PC-9 (cell line): Measurements from ENCODE around the gene PDE4D. TPM values are rescaled to one million over a fixed set of nuclear protein-coding genes. Genes with fewer than 3 reads are reported as not detected.

ENCODE experiments used
- BruUV-seq: library from RNA; stranded (reverse); fragments of 400-500 nt; replicated peaks from 2 replicates; lab custom pipeline; 2021; lab: Mats Ljungman, UMichigan
- CTCF ChIA-PET: fragments of 300-600 bp; sonication (Branson Sonifier 250); formaldehyde crosslinking; loops from one replicate; lab custom pipeline; 2022; ENCODE audit warnings: antibody characterized with exemption; lab: Charles Lee
- POLR2A ChIA-PET: fragments of 300-600 bp; sonication (Branson Sonifier 250); formaldehyde crosslinking; loops from one replicate; lab custom pipeline; 2022; ENCODE audit warnings: antibody characterized with exemption; ENCODE audit not compliant: unreplicated experiment; lab: Charles Lee
- DNase-seq, 2 experiments: peaks; one replicate each; pipeline versions ENCODE4 v3.0.0 to v3.0.0-alpha.2; 2015 to 2022; ENCODE audit warnings: mixed read lengths in 1 of 2
- H2AFZ ChIP-seq: fragments of 200-600 bp; sonication (generic); 2 replicates; pipeline ENCODE4 v1.8.1; 2017; ENCODE audit warnings: antibody characterized with exemption
- H3F3A ChIP-seq: fragments of 200-600 bp; sonication (generic); 2 replicates; pipeline ENCODE4 v1.8.1; 2017; ENCODE audit warnings: antibody characterized with exemption, mild to moderate bottlenecking, low read depth; ENCODE audit not compliant: insufficient read depth
- H3K27ac ChIP-seq: fragments of 200-600 bp; sonication (generic); 2 replicates; pipeline ENCODE4 v1.6.1; 2016; ENCODE audit warnings: mixed run types
- H3K27me3 ChIP-seq: fragments of 200-600 bp; sonication (generic); 2 replicates; pipeline ENCODE4 v1.6.1; 2016; ENCODE audit warnings: low read depth, mixed run types; ENCODE audit not compliant: insufficient read depth
- H3K36me3 ChIP-seq: fragments of 200-600 bp; sonication (generic); 2 replicates; pipeline ENCODE4 v1.6.1; 2016; ENCODE audit warnings: low read depth, mixed run types
- H3K4me1 ChIP-seq: fragments of 200-600 bp; sonication (generic); replicated peaks from 2 replicates; pipeline ENCODE4 v1.6.1; 2016; ENCODE audit warnings: mixed run types; ENCODE audit not compliant: insufficient read depth
- H3K4me2 ChIP-seq: fragments of 200-600 bp; sonication (generic); 2 replicates; pipeline ENCODE4 v1.6.1; 2017; ENCODE audit warnings: mixed run types
- H3K4me3 ChIP-seq: fragments of 200-600 bp; sonication (generic); 2 replicates; pipeline ENCODE4 v1.6.1; 2016; ENCODE audit warnings: mixed run types
- H3K79me2 ChIP-seq: fragments of 200-600 bp; sonication (generic); 2 replicates; pipeline ENCODE4 v1.6.1; 2017; ENCODE audit warnings: low read depth, mixed run types
- H3K9me2 ChIP-seq: fragments of 200-600 bp; sonication (generic); 2 replicates; pipeline ENCODE4 v1.8.1; 2017; ENCODE audit warnings: mild to moderate bottlenecking; ENCODE audit not compliant: insufficient read depth
- H3K9me3 ChIP-seq: fragments of 200-600 bp; sonication (generic); 2 replicates; pipeline ENCODE4 v1.8.1; 2016; ENCODE audit warnings: low read depth; ENCODE audit not compliant: insufficient read depth
- H4K20me1 ChIP-seq: fragments of 200-600 bp; sonication (generic); 2 replicates; pipeline ENCODE4 v1.8.1; 2017; ENCODE audit not compliant: insufficient read depth
- EZH2 ChIP-seq: fragments of 200-600 bp; sonication (generic); IDR thresholded peaks from 2 replicates; pipeline ENCODE4 v1.8.0; 2017; ENCODE audit warnings: antibody characterized with exemption, low read depth
- intact Hi-C: fragments of 100-400 bp; cut with micrococcal nuclease; formaldehyde crosslinking; loops from one replicate; pipeline ENCODE4 v1.10.0; 2022; ENCODE audit not compliant: unreplicated experiment
- total RNA-seq: library from RNA; stranded (reverse); gene quantifications from 2 replicates; pipeline ENCODE4 v1.2.3, GENCODE V29; 2021
- TF ChIP-seq, protein P1 (sequence below): fragments of 200-600 bp; sonication (generic); conservative IDR thresholded peaks from 2 replicates; pipeline ENCODE4 v1.6.1; 2017; ENCODE audit warnings: mixed run types, antibody characterized with exemption, mild to moderate bottlenecking, moderate library complexity

Gene PDE4D
- total RNA-seq, 1 experiment from 2014 or later, result 9.8 TPM

DNA sequence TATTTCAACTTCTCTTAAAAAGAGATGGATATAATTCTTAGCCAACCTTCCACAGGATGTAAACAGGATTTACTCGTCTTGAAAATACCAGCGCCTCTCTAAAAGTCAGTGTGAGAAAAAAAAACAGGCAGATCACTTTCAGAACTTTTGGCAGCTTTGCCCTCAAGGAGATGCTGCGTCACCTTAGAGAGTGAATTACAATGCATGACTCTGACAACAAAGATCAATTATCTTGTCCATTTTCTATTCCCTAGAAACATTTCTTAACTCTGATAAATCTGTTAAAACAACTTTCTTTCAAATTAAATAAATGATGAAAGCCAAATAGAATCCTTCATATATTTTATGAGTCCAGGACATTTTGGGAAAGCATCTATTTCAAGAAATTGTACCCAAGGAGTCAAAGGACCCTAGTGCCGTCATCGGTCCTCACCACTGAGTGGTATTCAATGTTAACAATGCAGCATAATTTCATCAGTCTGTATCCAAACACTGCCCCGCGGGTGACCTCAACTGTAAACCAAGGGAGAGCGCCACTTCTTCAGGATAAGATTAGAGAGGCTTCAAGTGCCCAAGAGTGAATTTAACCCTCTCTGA lies 536.0 kb downstream of the PDE4D start:
- Histone ChIP-seq H3K27me3 (no peaks in the 10 kb centered on the region), H3K27ac (no peak overlapping the region), H3K4me1 (no peaks in the 10 kb centered on the region), H2AFZ (no peak overlapping the region), H4K20me1 (no peaks in the 10 kb centered on the region), H3K79me2 (no peaks in the 10 kb centered on the region), H3K9me3 (no peaks in the 10 kb centered on the region), H3K4me3 (no peak overlapping the region), H3K4me2 (no peak overlapping the region), H3K36me3 (no peaks in the 10 kb centered on the region), H3K9me2 (no peaks in the 10 kb centered on the region), H3F3A (no peaks in the 10 kb centered on the region)
- no TSS peak for BruUV-seq
- intact Hi-C loops, result no loop called here
- ChIA-PET POLR2A (no interaction called here), CTCF (no interaction called here)
- DNase-seq, result no peak
- TF ChIP-seq, protein P1, sequence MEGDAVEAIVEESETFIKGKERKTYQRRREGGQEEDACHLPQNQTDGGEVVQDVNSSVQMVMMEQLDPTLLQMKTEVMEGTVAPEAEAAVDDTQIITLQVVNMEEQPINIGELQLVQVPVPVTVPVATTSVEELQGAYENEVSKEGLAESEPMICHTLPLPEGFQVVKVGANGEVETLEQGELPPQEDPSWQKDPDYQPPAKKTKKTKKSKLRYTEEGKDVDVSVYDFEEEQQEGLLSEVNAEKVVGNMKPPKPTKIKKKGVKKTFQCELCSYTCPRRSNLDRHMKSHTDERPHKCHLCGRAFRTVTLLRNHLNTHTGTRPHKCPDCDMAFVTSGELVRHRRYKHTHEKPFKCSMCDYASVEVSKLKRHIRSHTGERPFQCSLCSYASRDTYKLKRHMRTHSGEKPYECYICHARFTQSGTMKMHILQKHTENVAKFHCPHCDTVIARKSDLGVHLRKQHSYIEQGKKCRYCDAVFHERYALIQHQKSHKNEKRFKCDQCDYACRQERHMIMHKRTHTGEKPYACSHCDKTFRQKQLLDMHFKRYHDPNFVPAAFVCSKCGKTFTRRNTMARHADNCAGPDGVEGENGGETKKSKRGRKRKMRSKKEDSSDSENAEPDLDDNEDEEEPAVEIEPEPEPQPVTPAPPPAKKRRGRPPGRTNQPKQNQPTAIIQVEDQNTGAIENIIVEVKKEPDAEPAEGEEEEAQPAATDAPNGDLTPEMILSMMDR, result no peak
- no peak for TF ChIP-seq EZH2

DNA sequence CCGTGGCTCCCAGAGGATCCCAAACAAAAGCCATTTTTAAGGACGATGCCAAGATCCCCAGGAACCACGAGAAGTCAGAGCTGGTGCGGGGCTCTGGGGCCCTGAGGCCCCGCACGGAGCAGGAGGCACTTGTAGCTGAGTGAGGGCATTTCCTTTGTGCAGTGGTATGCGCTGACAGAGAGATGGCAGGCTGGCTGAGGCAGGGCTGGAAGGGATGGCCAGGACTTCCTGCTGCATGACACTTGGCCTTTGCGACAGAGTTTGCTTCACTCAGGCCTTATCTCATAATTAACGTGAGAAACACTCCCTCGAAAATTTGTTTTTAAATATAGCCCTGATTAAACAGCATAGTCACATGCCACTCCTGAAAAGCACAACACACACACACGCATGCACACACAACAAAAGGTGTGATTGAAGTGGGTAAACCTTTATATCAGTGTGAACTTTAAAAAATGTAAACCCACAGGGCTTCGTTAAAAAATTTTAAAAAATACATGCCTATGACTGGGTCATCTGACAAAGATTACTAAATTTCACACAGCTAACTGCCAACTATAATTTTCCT lies 536.6 kb downstream of the PDE4D start:
- Histone ChIP-seq H3K79me2 (no peaks in the 10 kb centered on the region), H3K36me3 (no peaks in the 10 kb centered on the region), H3K4me3 (no peak overlapping the region), H2AFZ (no peak overlapping the region), H3K9me2 (no peaks in the 10 kb centered on the region), H3K9me3 (no peaks in the 10 kb centered on the region), H4K20me1 (no peaks in the 10 kb centered on the region), H3K4me1 (no peaks in the 10 kb centered on the region), H3K27me3 (no peaks in the 10 kb centered on the region), H3F3A (no peaks in the 10 kb centered on the region), H3K4me2 (no peak overlapping the region), H3K27ac (no peak overlapping the region)
- intact Hi-C loops, result no loop called here
- CTCF ChIA-PET, result no interaction called here
- no TSS peak for BruUV-seq
- POLR2A ChIA-PET, result no interaction called here
- TF ChIP-seq, protein P1, result no peak
- TF ChIP-seq EZH2, result no peak
- DNase-seq, result no peak

DNA sequence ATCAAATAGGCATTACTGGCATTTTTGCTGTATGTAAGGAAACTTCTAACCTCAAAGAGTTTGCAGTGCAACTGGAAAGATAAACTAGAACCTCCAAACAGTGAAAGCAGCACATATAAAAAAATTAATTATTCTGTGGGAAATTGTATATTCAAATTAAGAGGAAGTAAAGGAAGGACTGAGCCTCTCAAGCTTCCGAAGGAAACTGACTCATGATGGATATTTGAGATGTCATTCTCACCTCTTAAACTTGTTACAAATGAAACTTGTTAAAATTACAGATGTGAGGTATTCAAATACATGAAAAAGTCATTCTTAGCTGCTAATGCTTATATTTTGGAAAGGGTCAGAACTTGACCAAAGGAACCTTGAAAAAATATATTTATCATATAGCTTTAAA lies 538.7 kb downstream of the PDE4D start:
- no peaks in the 10 kb centered on the region for H3K36me3 ChIP-seq
- no peaks in the 10 kb centered on the region for H3K9me2 ChIP-seq
- TF ChIP-seq, protein P1, result no peak
- TF ChIP-seq EZH2, result no peak
- no peak for DNase-seq
- H3K4me2 ChIP-seq, result no peak overlapping the region
- no peak overlapping the region for H3K4me3 ChIP-seq
- H3K9me3 ChIP-seq, result no peaks in the 10 kb centered on the region
- H4K20me1 ChIP-seq, result no peaks in the 10 kb centered on the region
- intact Hi-C loops, result no loop called here
- BruUV-seq, result no TSS peak
- H3K27me3 ChIP-seq, result no peaks in the 10 kb centered on the region
- H3K79me2 ChIP-seq, result no peaks in the 10 kb centered on the region
- H3F3A ChIP-seq, result no peaks in the 10 kb centered on the region
- CTCF ChIA-PET, result interaction anchor here (0.6 kb wide), 1 partner anchor 786 kb away, joined by 3 read pairs; no protein-coding TSS in a partner anchor
- no peaks in the 10 kb centered on the region for H3K4me1 ChIP-seq
- H2AFZ ChIP-seq, result no peak overlapping the region
- no peak overlapping the region for H3K27ac ChIP-seq
- POLR2A ChIA-PET, result no interaction called here
